HG03469 (cell line): ENCODE results near the gene BRMS1.
"Not testable (repeated sequence)": the region's sequence is repeated elsewhere in the genome, so short reads cannot be mapped to it uniquely, and the experiment has no call there.

Experiments used
- ATAC-seq: cut with Tn5 transposase; IDR thresholded peaks from one replicate; pipeline ENCODE4 v1.9.1; 2021; ENCODE audit warnings: mild to moderate bottlenecking, moderate library complexity, moderate number of reproducible peaks; ENCODE audit not compliant: unreplicated experiment

Gene BRMS1

GRCh38 chr11:66311965-66312548 lies 32.8 kb downstream of the BRMS1 start:
- ATAC-seq = peak; percentile 47

DNA sequence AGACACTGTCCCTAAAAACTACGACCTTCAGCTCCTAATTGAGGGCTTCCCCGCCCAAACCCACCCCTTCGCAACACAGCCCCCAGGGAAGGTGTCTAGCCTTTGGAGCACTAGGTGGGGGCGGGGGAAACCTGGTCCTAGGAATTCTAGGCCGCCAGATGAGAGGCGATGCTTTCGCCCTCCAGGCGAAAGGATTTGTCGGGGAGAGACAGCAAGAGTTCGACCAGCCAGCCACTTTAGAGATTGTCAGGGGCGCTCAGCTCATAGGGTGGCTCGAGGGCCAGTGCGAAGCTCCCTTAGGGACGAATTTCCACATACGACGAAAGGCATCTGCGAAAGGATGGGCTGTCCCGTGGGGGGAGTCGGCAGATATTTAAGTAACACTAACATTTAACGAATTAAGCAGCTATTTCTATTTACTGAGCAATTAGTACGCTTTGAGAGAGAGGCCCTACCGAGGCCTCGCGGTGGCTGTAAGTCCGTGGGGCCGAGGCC lies 33.4 kb downstream of the BRMS1 start:
- ATAC-seq = peak; percentile 26

GRCh38 chr11:66310803-66311440 lies 34.0 kb downstream of the BRMS1 start:
- not testable (repeated sequence) for ATAC-seq

DNA sequence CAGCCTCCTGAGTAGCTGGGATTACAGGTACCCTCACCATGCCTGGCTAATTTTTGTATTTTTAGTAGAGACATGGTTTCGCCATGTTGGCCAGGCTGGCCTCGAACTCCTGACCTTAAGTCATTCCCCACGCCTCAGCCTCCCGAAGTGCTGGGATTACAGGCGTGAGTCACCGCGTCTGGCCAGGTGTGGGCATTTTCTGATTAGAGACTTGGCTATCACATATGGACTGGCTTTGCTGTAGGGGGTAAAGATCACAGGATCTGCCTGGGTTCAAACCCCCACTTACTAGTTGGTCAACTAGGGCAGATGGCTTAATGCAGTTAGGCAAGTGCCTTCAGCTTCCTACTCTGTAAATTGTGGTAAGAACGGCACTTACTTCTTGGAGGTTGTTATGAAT lies 34.6 kb downstream of the BRMS1 start:
- no peak for ATAC-seq

GRCh38 chr11:66309475-66309874 lies 35.4 kb downstream of the BRMS1 start:
- ATAC-seq = no peak

- ATAC-seq = no peak
These were observed 42.2 kb downstream of the BRMS1 start for GRCh38 chr11:66302656-66303055.

DNA sequence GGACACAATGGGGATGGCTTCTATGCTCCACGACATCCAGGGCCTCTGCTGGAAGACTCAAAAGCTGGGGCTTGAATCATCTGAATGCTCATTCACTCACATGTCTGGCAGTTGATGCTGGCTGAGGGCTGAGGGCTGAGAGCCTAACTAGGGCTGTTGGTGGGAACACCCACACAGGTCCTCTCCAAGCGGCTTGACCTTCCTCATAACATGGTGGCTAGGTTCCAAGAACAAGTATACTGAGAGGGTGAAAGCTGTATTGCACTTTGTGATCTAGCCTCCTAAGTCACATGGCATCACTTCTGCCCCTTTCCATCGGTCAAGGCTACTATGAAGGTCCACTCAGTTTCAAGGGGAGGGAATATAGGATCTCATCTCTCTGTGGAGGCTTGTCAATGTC lies 45.7 kb downstream of the BRMS1 start:
- ATAC-seq = no peak

DNA sequence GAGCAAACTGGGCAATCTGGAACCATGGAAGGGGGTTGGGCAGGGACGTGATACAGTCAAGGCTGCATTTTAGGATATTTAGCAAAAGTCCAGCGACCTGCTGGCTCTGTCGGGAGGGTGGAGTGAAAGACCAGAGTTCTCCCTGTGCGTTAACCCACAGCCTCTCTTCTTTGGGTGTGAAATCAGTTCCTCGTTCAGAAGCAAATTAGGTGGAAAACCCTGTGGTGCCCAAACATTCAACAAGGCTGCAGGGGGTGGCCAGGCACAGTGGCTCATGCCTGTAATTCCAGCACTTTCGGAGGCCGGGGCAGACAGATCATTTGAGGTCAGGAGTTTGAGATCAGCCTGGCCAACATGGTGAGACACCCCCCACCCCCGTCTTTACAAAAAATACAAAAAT lies 47.3 kb downstream of the BRMS1 start:
- no peak for ATAC-seq

GRCh38 chr11:66294626-66295620 lies 50.0 kb downstream of the BRMS1 start:
- ATAC-seq = no peak

DNA sequence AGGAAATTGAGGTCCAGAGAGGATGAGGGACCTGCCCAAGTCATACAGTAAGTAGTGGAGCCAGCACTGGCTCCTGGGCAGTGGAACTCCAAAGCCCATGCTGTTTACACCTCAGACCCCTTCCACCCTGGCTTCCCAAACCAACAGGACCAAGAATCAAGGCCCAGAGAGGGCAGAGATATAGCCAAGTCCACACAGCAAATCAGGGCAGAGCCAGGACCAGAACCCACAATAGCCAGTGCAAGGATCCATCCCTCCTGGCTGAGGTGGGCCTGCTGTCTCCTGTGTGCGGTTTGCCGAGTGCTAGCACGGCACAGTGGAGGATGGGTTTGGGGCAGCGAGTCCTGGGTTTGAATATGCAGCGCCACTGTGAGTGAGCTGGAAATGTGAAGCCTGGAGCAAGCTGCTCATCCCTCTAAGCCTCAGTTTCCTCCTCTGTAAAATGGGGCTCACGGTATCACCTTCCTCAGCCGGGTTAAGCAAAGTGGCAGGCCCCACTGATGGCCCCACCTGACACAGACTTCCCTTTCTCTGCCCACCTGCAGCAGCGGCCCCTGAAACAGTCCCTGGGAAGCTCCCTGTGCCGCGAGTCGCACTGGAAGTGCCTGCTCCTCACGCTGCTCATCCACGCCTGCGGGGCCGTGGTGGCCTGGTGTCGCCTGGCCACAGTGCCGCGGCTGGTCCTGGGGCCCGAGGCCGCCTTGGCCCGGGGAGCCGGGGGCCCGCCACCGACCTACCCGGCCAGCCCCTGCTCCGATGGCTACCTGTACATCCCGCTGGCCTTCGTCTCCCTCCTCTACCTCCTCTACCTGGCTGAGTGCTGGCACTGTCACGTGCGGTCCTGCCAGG lies 50.9 kb downstream of the BRMS1 start:
- no peak for ATAC-seq

DNA sequence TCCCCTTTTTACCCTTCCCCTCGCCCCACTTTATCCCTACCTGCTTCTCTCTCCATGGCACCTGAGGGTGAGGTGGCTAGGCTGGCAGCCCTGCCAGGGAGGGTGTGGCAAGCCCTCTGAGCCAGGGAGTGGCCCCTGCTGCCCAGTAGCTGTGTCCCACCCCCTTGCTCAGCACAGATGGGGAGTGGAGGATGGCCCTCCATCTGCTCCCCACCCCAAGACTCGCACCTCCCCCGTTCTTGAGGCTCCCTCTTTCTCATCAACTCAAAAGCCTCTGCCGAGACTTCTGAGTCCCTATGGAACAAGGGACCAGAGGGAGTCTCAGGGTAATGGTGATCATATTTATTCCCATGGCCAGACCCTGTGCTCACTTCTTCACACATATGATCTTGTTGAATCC lies 51.6 kb downstream of the BRMS1 start:
- ATAC-seq = no peak

GRCh38 chr11:66292543-66293332 lies 52.2 kb downstream of the BRMS1 start:
- ATAC-seq = no peak

GRCh38 chr11:66291706-66292542 lies 53.0 kb downstream of the BRMS1 start, which contains the start of gene TMEM151A:
TSS of gene TMEM151A (plus strand) at chr11:66291894. CDS start at chr11:66292014, 120 bp downstream.
- no peak for ATAC-seq

- ATAC-seq = no peak
These were observed 53.6 kb downstream of the BRMS1 start for GRCh38 chr11:66291303-66291705.

DNA sequence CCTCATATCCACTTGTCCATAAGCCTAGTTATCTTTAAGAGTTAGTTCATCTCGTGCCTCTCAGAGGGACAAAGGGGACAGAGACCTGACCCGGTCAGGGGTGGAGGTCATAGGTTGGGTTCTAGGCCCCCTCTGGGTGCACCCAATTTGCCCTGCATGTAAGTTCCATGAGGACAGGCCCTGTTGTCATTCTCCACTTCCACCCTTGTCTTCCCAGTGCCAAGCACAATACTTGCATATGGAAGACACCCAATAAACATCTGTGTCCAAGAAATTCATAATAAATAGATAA lies 54.6 kb downstream of the BRMS1 start:
- no peak for ATAC-seq

- ATAC-seq = peak; percentile 11
These were observed 55.2 kb downstream of the BRMS1 start for GRCh38 chr11:66289548-66290329.

DNA sequence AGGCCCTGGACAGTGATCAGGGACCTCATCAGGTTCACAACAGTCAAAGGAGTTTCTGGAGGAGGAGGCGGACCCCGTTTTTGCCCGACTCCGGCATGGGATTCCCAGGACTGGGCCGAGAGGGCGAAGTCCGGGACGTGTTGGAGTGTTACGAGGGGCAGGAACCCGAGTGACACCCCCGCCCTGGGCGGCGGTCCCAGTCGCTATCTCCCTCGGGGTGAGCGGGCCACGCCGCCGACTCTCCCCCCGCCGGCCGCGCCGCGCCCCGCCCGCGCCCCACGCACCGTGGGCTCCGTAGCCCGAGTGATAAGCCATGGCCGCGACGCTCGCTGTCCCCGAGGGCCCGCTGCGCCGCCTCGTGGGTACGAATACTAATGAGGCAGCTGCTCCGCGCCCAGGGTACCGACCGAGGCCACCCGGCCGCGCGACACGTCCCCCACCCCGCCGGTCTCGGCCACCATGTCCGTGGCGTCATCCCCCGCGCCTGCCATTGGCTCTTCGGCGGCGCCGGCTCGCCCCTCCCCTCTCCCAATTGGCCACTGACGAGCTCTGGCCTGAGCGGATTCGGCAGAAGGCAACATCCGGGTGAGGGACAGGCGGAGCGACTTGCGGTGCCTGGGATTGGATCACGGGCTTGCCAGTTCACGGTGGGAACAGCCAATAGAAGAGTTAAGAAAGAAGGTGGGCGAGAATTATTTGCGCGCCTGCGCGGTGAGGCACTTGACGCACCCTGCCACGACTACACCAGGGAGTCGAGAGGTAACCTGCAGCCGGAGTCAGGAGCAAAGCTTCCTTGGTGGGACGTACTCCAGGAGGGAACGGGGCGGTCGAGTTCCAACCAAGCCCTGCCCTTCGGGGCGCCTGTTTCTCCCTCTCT lies 56.0 kb downstream of the BRMS1 start, which contains the start of gene YIF1A:
Gene YIF1A, minus strand, starts transcription at position 473 of the 877 bp plus-strand sequence. Its CDS starts 158 bp downstream, at position 315.
- ATAC-seq = peak; percentile 71
